Kidney tubule cell (primary cell): Measurements from ENCODE around the gene BMP4.

ENCODE experiments used
- DNase-seq: peaks from one replicate; pipeline ENCODE4 v3.0.0-alpha.2; 2018; ENCODE audit warnings: low spot score

BMP4 gene

GRCh38 chr14:53963320-53964227 is 6.9 kb upstream of the BMP4 start:
- DNase-seq, result peak; percentile 51

- no peak for DNase-seq
Observed at GRCh38 chr14:53962953-53963319, 6.3 kb upstream of the BMP4 start.

- DNase-seq, result no peak
Observed at GRCh38 chr14:53958628-53959027, 2.0 kb upstream of the BMP4 start.

GRCh38 chr14:53957739-53958138 is 1.1 kb upstream of the BMP4 start:
- no peak for DNase-seq

- no peak for DNase-seq
Observed at GRCh38 chr14:53955671-53956426, 776 bp downstream of the BMP4 start.

GRCh38 chr14:53955229-53955556 is 1.4 kb downstream of the BMP4 start:
- no peak for DNase-seq

- DNase-seq, result no peak
Observed at GRCh38 chr14:53954551-53955228, 1.9 kb downstream of the BMP4 start.

- peak; percentile 49 for DNase-seq
Observed at GRCh38 chr14:53953828-53954550, 2.6 kb downstream of the BMP4 start.

- peak; percentile 72 for DNase-seq
Observed at GRCh38 chr14:53953002-53953827, 3.4 kb downstream of the BMP4 start.

- no peak for DNase-seq
Observed at GRCh38 chr14:53952533-53952932, 4.1 kb downstream of the BMP4 start.

GRCh38 chr14:53951627-53952303 is 4.9 kb downstream of the BMP4 start:
- no peak for DNase-seq

- DNase-seq, result no peak
Observed at GRCh38 chr14:53951243-53951626, 5.4 kb downstream of the BMP4 start.

GRCh38 chr14:53950031-53950793 is 6.4 kb downstream of the BMP4 start:
- no peak for DNase-seq

GRCh38 chr14:53949201-53949600 is 7.4 kb downstream of the BMP4 start:
- DNase-seq, result no peak

- no peak for DNase-seq
Observed at GRCh38 chr14:53948205-53948884, 8.3 kb downstream of the BMP4 start.

- no peak for DNase-seq
Observed at GRCh38 chr14:53947452-53948204, 9.0 kb downstream of the BMP4 start.

- no peak for DNase-seq
Observed at GRCh38 chr14:53947094-53947445, 9.6 kb downstream of the BMP4 start.

GRCh38 chr14:53946404-53947093 is 10.1 kb downstream of the BMP4 start:
- no peak for DNase-seq
